ENCODE data around the gene GDA. TPM values are rescaled to one million over a fixed set of nuclear protein-coding genes. Genes with fewer than 3 reads are reported as not detected.
A peak's percentile ranks its signal among the peaks of the same experiment; 100 is the strongest.

GDA gene
- total RNA-seq, 2 experiments from 2014 or later = not detected

DNA sequence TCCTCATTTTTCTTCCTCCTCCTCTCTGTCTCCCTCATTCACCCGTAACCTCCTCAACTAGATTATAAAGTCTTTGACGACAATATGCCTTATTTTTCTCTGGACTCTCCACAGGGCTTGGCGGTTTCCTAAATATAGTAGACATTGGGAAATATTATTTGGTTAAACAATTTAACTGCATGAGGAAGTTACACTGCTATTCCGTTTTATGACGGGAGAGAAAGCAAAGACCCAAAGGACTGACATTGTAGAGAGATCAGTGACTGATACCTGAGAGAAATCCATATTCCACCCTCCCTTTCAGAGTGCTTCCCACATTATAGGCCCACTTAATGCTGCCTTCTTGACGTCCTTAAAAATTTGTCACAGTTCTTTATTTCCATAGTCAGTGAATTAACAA, 51.2 kb downstream of the GDA start:
- Mint-ChIP-seq H3K27me3 (peaks cover 12% of the 10 kb centered on the region), H3K27ac (no peak overlapping the region), H3K9me3 (no peaks in the 10 kb centered on the region), H3K4me1 (ENCODE audit: low read depth) (no peaks in the 10 kb centered on the region), H3K4me3 (no peak overlapping the region), H3K36me3 (ENCODE audit: low read depth) (no peaks in the 10 kb centered on the region)
- DNase-seq (no peak), ATAC-seq (no peak)
- CTCF ChIA-PET = no interaction called here
- intact Hi-C loops (cut with micrococcal nuclease) = no loop called here
- POLR2A ChIA-PET = no interaction called here
- TF ChIP-seq, protein P1, sequence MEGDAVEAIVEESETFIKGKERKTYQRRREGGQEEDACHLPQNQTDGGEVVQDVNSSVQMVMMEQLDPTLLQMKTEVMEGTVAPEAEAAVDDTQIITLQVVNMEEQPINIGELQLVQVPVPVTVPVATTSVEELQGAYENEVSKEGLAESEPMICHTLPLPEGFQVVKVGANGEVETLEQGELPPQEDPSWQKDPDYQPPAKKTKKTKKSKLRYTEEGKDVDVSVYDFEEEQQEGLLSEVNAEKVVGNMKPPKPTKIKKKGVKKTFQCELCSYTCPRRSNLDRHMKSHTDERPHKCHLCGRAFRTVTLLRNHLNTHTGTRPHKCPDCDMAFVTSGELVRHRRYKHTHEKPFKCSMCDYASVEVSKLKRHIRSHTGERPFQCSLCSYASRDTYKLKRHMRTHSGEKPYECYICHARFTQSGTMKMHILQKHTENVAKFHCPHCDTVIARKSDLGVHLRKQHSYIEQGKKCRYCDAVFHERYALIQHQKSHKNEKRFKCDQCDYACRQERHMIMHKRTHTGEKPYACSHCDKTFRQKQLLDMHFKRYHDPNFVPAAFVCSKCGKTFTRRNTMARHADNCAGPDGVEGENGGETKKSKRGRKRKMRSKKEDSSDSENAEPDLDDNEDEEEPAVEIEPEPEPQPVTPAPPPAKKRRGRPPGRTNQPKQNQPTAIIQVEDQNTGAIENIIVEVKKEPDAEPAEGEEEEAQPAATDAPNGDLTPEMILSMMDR (IDR thresholded peaks at IDR 0.05) = no peak

DNA sequence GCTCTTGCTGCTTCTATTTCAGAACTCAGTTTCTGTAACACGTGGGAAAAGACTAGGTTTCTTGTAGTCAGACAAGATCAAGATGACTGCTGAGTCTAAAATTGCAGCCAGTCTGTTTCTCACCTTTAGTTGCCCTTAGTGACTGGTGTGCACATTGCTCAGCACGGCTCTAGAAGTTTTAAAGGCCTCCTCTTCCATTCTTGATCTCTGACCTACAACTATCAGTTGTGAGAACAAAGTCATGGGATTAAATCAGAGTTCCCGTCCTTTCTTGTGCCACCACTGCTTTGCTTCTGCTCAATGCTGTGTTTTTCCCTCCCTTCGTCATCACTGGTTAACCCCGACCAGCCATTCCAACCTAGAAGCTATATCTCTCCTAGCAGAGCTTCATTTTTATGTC, 52.8 kb downstream of the GDA start:
- Mint-ChIP-seq H3K27me3 (peaks cover 10% of the 10 kb centered on the region), H3K9me3 (no peaks in the 10 kb centered on the region), H3K27ac (no peak overlapping the region), H3K36me3 (ENCODE audit: low read depth) (no peaks in the 10 kb centered on the region), H3K4me3 (no peak overlapping the region), H3K4me1 (ENCODE audit: low read depth) (no peaks in the 10 kb centered on the region)
- intact Hi-C loops (cut with micrococcal nuclease) = no loop called here
- TF ChIP-seq, protein P1 (IDR thresholded peaks at IDR 0.05) = no peak
- DNase-seq (no peak), ATAC-seq (no peak)
- ChIA-PET CTCF (interaction anchor here (1.7 kb wide), 1 partner anchor 73 kb away, joined by 6 read pairs; no protein-coding TSS in a partner anchor), POLR2A (no interaction called here)

DNA sequence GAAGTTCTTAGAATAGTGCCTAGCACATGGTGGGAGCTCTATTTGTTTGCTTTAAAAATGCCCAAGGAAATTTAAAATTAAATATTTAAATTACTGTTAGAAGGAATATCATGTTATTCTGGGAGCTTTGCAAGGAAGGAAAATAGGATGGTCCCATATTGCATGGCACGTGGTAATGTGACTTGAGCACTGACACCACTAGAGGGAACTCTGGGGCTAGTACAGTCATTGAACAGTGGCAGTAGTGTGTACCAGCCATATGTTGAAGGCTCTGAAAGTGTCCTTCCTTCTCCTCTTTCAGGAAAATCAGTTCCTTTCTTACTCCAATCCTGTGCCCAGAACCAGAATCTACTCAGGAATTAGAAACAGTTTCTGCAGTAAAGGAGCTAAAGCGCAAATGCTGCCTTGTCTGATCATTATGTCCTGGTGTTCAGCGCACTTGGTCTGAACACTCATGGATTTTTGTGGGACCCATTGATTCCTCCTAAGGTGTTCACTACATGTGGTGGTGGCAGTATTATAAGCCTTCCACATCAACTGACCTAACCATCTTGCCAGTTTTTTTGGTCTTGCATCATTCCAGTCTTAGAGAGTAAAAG, 54.1 kb downstream of the GDA start:
- H3K27me3 Mint-ChIP-seq = peaks cover 10% of the 10 kb centered on the region
- H3K36me3 Mint-ChIP-seq (ENCODE audit: low read depth) = no peaks in the 10 kb centered on the region
- H3K9me3 Mint-ChIP-seq = no peaks in the 10 kb centered on the region
- H3K27ac Mint-ChIP-seq = no peak overlapping the region
- ChIA-PET POLR2A (no interaction called here), CTCF (interaction anchor here (1.3 to 4.4 kb wide), 4 partner anchors 69 to 164 kb away, joined by 4 to 16 read pairs (median 10); no protein-coding TSS in a partner anchor)
- intact Hi-C loops (cut with micrococcal nuclease) = no loop called here
- TF ChIP-seq, protein P1 (IDR thresholded peaks at IDR 0.05) = peak; percentile 32
- no peak overlapping the region for H3K4me3 Mint-ChIP-seq
- peak; percentile 10 for DNase-seq
- H3K4me1 Mint-ChIP-seq (ENCODE audit: low read depth) = no peaks in the 10 kb centered on the region
- ATAC-seq = no peak

DNA sequence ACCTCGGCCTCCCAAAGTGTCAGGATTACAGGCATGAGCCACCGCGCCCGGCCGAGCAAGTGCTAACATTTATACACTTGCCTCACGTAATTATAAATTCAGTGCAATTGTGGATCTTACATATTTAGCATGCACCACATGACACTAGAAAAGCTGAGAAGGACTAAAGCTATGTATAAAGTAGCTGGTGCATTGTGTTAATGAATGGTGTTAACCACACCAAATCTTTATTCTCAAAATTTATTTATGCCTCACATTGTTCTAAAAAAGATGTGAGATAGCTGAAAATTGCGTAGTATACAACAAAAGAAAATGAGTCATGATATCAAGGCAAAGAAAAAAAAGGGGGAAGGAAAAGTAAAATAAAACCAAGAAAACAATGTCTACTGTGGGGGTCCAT, 54.8 kb downstream of the GDA start:
- H3K27ac Mint-ChIP-seq = no peak overlapping the region
- no peaks in the 10 kb centered on the region for H3K36me3 Mint-ChIP-seq (ENCODE audit: low read depth)
- TF ChIP-seq, protein P1 (IDR thresholded peaks at IDR 0.05) = no peak
- H3K4me3 Mint-ChIP-seq = no peak overlapping the region
- H3K27me3 Mint-ChIP-seq = peaks cover 10% of the 10 kb centered on the region
- no peak for ATAC-seq
- POLR2A ChIA-PET = interaction anchor here (0.7 kb wide), 1 partner anchor 148 kb away, joined by 3 read pairs; no protein-coding TSS in a partner anchor
- H3K4me1 Mint-ChIP-seq (ENCODE audit: low read depth) = no peaks in the 10 kb centered on the region
- no peaks in the 10 kb centered on the region for H3K9me3 Mint-ChIP-seq
- intact Hi-C loops (cut with micrococcal nuclease) = no loop called here
- DNase-seq = no peak
- CTCF ChIA-PET = interaction anchor here (1.3 to 4.4 kb wide), 3 partner anchors 68 to 165 kb away, joined by 4 to 16 read pairs (median 13); no protein-coding TSS in a partner anchor

DNA sequence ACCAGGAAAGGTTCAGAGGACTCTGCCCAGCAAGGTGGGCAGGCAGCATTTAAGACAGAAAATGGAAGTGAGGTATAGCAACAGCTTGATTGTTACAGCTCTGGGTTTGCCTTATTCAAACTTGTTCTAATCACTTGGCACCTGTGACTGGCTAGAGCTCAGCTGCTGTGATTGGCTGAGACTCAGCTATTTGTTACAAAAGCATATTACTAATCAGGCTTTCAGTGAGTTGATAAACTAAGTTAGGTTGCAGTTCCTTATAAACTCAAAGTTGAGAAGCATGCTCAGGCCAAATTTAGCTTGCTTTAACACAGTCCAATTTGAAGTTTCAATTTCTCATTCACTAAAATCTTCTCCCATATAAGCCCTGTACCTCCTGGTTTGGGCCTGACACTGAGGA, 56.3 kb downstream of the GDA start:
- H3K4me1 Mint-ChIP-seq (ENCODE audit: low read depth) = no peaks in the 10 kb centered on the region
- CTCF ChIA-PET = interaction anchor here (0.9 to 4.4 kb wide), 3 partner anchors 66 to 166 kb away, joined by 3 to 16 read pairs (median 4); no protein-coding TSS in a partner anchor
- no peak for ATAC-seq
- TF ChIP-seq, protein P1 (IDR thresholded peaks at IDR 0.05) = no peak
- no peak overlapping the region for H3K27ac Mint-ChIP-seq
- H3K36me3 Mint-ChIP-seq (ENCODE audit: low read depth) = no peaks in the 10 kb centered on the region
- intact Hi-C loops (cut with micrococcal nuclease) = no loop called here
- POLR2A ChIA-PET = no interaction called here
- H3K9me3 Mint-ChIP-seq = no peaks in the 10 kb centered on the region
- peaks cover 10% of the 10 kb centered on the region for H3K27me3 Mint-ChIP-seq
- H3K4me3 Mint-ChIP-seq = no peak overlapping the region
- no peak for DNase-seq
